ENCODE measurements around the gene SOAT1. TPM values are rescaled to one million over a fixed set of nuclear protein-coding genes. Genes with fewer than 3 reads are reported as not detected.

SOAT1 gene
- total and polyA plus RNA-seq, 2 of the 4 experiments (the other 2 are of a cell fraction): 19.5 to 19.8 TPM

GRCh38 chr1:179384027-179384426, 90.4 kb downstream of the SOAT1 start:
- Histone ChIP-seq H2AFZ (replicated peaks; ENCODE audit: low read length, poor library complexity) (no peak overlapping the region), H3K27ac (ENCODE audit: insufficient read depth, low read length) (no peak overlapping the region), H3K18ac (ENCODE audit: low read depth, low read length) (no peak overlapping the region), H4K8ac (ENCODE audit: low read depth in 2 of 2, low read length in 2 of 2) (no peak overlapping the region), H3K27me3 (ENCODE audit: control insufficient read depth, insufficient read depth, low read length) (no peaks in the 10 kb centered on the region; the same call in 1 of the 2 replicates), H3K9me3 (ENCODE audit: control insufficient read depth, insufficient read depth, low read length) (no peaks in the 10 kb centered on the region), H3K23ac (ENCODE audit: low read depth, low read length) (no peak overlapping the region), H2BK15ac (ENCODE audit: low read depth, low read length) (no peak overlapping the region), H2BK20ac (ENCODE audit: low read depth, low read length) (no peak overlapping the region), H2AK9ac (replicated peaks; ENCODE audit: low read depth, low read length, poor library complexity) (no peak overlapping the region), H3K56ac (ENCODE audit: extremely low read depth, insufficient read depth, low read length) (no peak overlapping the region), H2AK5ac (ENCODE audit: low read depth, low read length) (no peak overlapping the region), H3K79me1 (ENCODE audit: low read depth in 1 of 2, low read length in 2 of 2) (no peaks in the 10 kb centered on the region), H3K9me1 (ENCODE audit: insufficient read depth, low read length) (no peaks in the 10 kb centered on the region), H4K91ac (ENCODE audit: insufficient read depth, low read depth, low read length) (no peak overlapping the region), H3K36me3 (ENCODE audit: control insufficient read depth, insufficient read depth, low read length) (no peaks in the 10 kb centered on the region), H3K4me2 (ENCODE audit: low read depth, low read length) (no peak overlapping the region), H3K9ac (ENCODE audit: low read depth, low read length) (no peak overlapping the region), H3K4me3 (ENCODE audit: insufficient read depth, low read depth, low read length) (no peak overlapping the region), H4K20me1 (ENCODE audit: insufficient read depth, low read length) (no peaks in the 10 kb centered on the region), H4K5ac (ENCODE audit: low read depth, low read length) (no peak overlapping the region), H3K14ac (replicated peaks; ENCODE audit: low read depth, low read length) (no peak overlapping the region), H3K4ac (ENCODE audit: low read depth, low read length) (no peak overlapping the region), H2BK120ac (ENCODE audit: low read depth, low read length) (no peak overlapping the region), H3K4me1 (ENCODE audit: control insufficient read depth, insufficient read depth, low read length) (no peaks in the 10 kb centered on the region), H2BK5ac (ENCODE audit: low read depth, low read length, poor library complexity, severe bottlenecking) (no peak overlapping the region)
- DNase-seq: no peak
- no peak for ATAC-seq (ENCODE audit: low read depth)
- dilution Hi-C loops (cut with HindIII; ENCODE audit: low sequenced_read_pairs, unreplicated experiment) (no loop called here), intact Hi-C loops (cut with micrococcal nuclease) (no loop called here), in situ Hi-C loops (cut with MboI; ENCODE audit: low sequenced_read_pairs) (no loop called here)
- CTCF ChIA-PET: no interaction called here
- BruUV-seq (replicated peaks): no TSS peak
- WGBS, 2 experiments (ENCODE audit: extremely low coverage in 2 of 2, insufficient read length in 1 of 2): no CpG with 5 or more reads among the region's 1 CpG
- TF ChIP-seq ELK1 (IDR thresholded peaks at IDR 0.05; ENCODE audit: borderline replicate concordance, low read depth, low read length) (no peak), USF2 (IDR thresholded peaks at IDR 0.05; ENCODE audit: low read depth, low read length) (no peak), FOS (IDR thresholded peaks at IDR 0.05; ENCODE audit: low read depth, low read length) (no peak), RAD21 (IDR thresholded peaks at IDR 0.05; ENCODE audit: low read length) (no peak), CTCF (conservative IDR thresholded peaks at IDR 0.05; ENCODE audit: low read depth, low read length) (no peak), RFX5 (IDR thresholded peaks at IDR 0.05; ENCODE audit: low read depth, low read length) (no peak)
- POLR2A ChIA-PET (ENCODE audit: unreplicated experiment): no interaction called here
